Loucy (cell line): Measurements from ENCODE around the gene SRGAP1.

ENCODE experiments used
- CTCF ChIP-seq: fragments of 200-600 bp; sonication (generic); conservative IDR thresholded peaks from 2 replicates; pipeline ENCODE4 v1.5.1; 2014; ENCODE audit warnings: mild to moderate bottlenecking, antibody characterized with exemption, low read length
- EZH2phosphoT487 ChIP-seq: fragments of 200-600 bp; IDR thresholded peaks from 2 replicates; pipeline ENCODE4 v1.6.1; 2018; ENCODE audit warnings: antibody characterized with exemption, mild to moderate bottlenecking, moderate library complexity, borderline replicate concordance

DNA sequence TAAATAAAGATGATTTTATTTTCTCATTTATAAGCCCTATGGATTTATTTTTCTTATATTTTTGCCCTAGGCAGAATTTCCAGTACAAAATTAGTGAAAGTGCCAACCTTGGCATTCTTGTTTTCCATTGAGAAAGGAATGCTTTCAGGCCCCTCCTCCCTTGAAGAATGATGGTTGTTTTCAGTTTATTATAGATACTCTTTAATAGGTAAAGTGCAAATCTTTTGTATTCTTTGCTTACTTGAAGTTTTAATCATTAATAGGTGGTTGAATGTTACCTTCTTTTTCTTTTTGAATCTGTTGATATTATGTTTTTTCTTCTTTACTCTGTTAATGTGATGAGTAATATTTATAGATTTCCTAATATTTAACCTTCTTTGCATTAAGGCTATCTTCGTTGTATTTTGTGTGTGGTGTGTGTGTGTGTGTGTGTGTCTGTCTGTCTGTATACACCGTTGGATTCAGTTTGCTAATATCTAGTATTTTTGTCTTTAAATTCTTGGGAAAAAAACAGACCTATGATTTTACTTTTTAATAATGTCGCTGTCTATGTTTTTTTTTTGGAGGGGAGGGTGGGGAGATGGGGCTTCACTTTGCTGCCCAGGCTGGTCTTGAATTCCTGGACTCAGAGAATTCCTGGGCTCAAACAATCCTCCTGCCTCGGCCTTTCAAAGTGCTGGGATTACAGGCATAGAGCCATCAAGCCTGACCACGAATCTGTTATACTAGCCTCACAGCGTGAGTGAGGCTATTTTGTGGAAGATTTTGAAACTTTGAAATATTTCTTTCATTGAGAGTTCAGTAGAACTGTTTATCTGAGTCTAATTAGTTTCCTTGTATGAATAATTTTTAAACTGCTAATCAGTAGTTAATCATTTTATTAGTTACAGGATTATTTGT lies 13.5 kb downstream of the SRGAP1 start:
- TF ChIP-seq CTCF (no peak), EZH2phosphoT487 (no peak)
